ENCODE measurements around the gene ANKRD24.

GRCh38 chr19:4200940-4201542 is 18.6 kb downstream of the ANKRD24 start:
- no peak for TF ChIP-seq ESRRA (CRISPR knock-in tag; IDR thresholded peaks at IDR 0.05; ENCODE audit: low read depth)
- no peak for TF ChIP-seq ZSCAN25 (CRISPR knock-in tag; IDR thresholded peaks at IDR 0.05)
- TF ChIP-seq ATF1 (CRISPR knock-in tag; IDR thresholded peaks at IDR 0.05) = no peak
- TF ChIP-seq ZNF879 (CRISPR knock-in tag; IDR thresholded peaks at IDR 0.05) = no peak
- TF ChIP-seq XBP1 (CRISPR knock-in tag; IDR thresholded peaks at IDR 0.05) = no peak
- TF ChIP-seq, protein P1, sequence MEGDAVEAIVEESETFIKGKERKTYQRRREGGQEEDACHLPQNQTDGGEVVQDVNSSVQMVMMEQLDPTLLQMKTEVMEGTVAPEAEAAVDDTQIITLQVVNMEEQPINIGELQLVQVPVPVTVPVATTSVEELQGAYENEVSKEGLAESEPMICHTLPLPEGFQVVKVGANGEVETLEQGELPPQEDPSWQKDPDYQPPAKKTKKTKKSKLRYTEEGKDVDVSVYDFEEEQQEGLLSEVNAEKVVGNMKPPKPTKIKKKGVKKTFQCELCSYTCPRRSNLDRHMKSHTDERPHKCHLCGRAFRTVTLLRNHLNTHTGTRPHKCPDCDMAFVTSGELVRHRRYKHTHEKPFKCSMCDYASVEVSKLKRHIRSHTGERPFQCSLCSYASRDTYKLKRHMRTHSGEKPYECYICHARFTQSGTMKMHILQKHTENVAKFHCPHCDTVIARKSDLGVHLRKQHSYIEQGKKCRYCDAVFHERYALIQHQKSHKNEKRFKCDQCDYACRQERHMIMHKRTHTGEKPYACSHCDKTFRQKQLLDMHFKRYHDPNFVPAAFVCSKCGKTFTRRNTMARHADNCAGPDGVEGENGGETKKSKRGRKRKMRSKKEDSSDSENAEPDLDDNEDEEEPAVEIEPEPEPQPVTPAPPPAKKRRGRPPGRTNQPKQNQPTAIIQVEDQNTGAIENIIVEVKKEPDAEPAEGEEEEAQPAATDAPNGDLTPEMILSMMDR (CRISPR knock-in tag; IDR thresholded peaks at IDR 0.05) = no peak
- TF ChIP-seq, protein P2, sequence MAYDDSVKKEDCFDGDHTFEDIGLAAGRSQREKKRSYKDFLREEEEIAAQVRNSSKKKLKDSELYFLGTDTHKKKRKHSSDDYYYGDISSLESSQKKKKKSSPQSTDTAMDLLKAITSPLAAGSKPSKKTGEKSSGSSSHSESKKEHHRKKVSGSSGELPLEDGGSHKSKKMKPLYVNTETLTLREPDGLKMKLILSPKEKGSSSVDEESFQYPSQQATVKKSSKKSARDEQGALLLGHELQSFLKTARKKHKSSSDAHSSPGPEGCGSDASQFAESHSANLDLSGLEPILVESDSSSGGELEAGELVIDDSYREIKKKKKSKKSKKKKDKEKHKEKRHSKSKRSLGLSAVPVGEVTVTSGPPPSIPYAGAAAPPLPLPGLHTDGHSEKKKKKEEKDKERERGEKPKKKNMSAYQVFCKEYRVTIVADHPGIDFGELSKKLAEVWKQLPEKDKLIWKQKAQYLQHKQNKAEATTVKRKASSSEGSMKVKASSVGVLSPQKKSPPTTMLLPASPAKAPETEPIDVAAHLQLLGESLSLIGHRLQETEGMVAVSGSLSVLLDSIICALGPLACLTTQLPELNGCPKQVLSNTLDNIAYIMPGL (CRISPR knock-in tag; IDR thresholded peaks at IDR 0.05; ENCODE audit: borderline replicate concordance in 1 of 2, low read depth in 1 of 2) = no peak
- TF ChIP-seq TCF7 (IDR thresholded peaks at IDR 0.05; ENCODE audit: low read depth) = no peak
- TF ChIP-seq JUND (CRISPR knock-in tag; IDR thresholded peaks at IDR 0.05) = no peak
- TF ChIP-seq MED1 (CRISPR knock-in tag; IDR thresholded peaks at IDR 0.05) = no peak
